KMS-11 (cell line): Measurements from ENCODE around the gene OGFOD1.

ENCODE experiments used
- H2AFZ ChIP-seq: fragments of 200-600 bp; sonication (generic); 2 replicates; pipeline ENCODE4 v1.6.1; 2016; ENCODE audit warnings: antibody characterized with exemption, mixed run types, low read depth
- H3K27ac ChIP-seq: fragments of 200-600 bp; sonication (generic); 2 replicates; pipeline ENCODE4 v1.6.1; 2016; ENCODE audit warnings: mild to moderate bottlenecking, mixed run types
- H3K27me3 ChIP-seq: fragments of 200-600 bp; sonication (generic); 2 replicates; pipeline ENCODE4 v1.6.1; 2017; ENCODE audit warnings: mild to moderate bottlenecking, low read depth, mixed run types, moderate library complexity; ENCODE audit not compliant: insufficient read depth
- H3K36me3 ChIP-seq: fragments of 200-600 bp; sonication (generic); 2 replicates; pipeline ENCODE4 v1.6.1; 2017; ENCODE audit warnings: mild to moderate bottlenecking, mixed run types; ENCODE audit not compliant: insufficient read depth
- H3K4me1 ChIP-seq: fragments of 200-600 bp; sonication (generic); 2 replicates; pipeline ENCODE4 v1.6.1; 2016; ENCODE audit warnings: mild to moderate bottlenecking, low read depth, mixed run types; ENCODE audit not compliant: poor library complexity, severe bottlenecking
- H3K4me2 ChIP-seq: fragments of 200-600 bp; sonication (generic); 2 replicates; pipeline ENCODE4 v1.7.0; 2016; ENCODE audit warnings: mild to moderate bottlenecking, mixed run types
- H3K4me3 ChIP-seq: fragments of 200-600 bp; sonication (generic); IDR thresholded peaks from 2 replicates; pipeline ENCODE4 v1.6.1; 2017; ENCODE audit warnings: low read depth, low read length, mixed read lengths; ENCODE audit not compliant: insufficient read depth
- H3K79me2 ChIP-seq: fragments of 200-600 bp; sonication (generic); 2 replicates; pipeline ENCODE4 v1.6.1; 2016; ENCODE audit warnings: low read depth, mixed run types; ENCODE audit not compliant: insufficient read depth
- H3K9ac ChIP-seq: fragments of 200-600 bp; sonication (generic); 2 replicates; pipeline ENCODE4 v1.6.1; 2016; ENCODE audit warnings: mild to moderate bottlenecking, mixed run types
- H4K20me1 ChIP-seq: fragments of 200-600 bp; sonication (generic); 2 replicates; pipeline ENCODE4 v1.6.1; 2016; ENCODE audit warnings: mild to moderate bottlenecking, mixed run types; ENCODE audit not compliant: insufficient read depth
- TF ChIP-seq, protein P1 (sequence below): fragments of 200-600 bp; sonication (generic); conservative IDR thresholded peaks from 2 replicates; pipeline ENCODE4 v1.6.1; 2017; ENCODE audit warnings: low read depth, mild to moderate bottlenecking, antibody characterized with exemption, low read length, moderate library complexity, mixed read lengths

Gene OGFOD1

GRCh38 chr16:56424404-56424764 is 27.0 kb upstream of the OGFOD1 start:
- Histone ChIP-seq H3K36me3 (no peaks in the 10 kb centered on the region), H3K4me1 (peaks cover 26% of the 10 kb centered on the region), H2AFZ (no peak overlapping the region), H4K20me1 (no peaks in the 10 kb centered on the region), H3K9ac (peak overlapping the region; percentile 61; the same call in 1 of the 2 replicates), H3K27ac (no peak overlapping the region), H3K4me3 (no peak overlapping the region), H3K79me2 (peaks cover 22% of the 10 kb centered on the region; the same call in 1 of the 2 replicates), H3K27me3 (no peaks in the 10 kb centered on the region), H3K4me2 (peak overlapping the region; percentile 63)
- TF ChIP-seq, protein P1, sequence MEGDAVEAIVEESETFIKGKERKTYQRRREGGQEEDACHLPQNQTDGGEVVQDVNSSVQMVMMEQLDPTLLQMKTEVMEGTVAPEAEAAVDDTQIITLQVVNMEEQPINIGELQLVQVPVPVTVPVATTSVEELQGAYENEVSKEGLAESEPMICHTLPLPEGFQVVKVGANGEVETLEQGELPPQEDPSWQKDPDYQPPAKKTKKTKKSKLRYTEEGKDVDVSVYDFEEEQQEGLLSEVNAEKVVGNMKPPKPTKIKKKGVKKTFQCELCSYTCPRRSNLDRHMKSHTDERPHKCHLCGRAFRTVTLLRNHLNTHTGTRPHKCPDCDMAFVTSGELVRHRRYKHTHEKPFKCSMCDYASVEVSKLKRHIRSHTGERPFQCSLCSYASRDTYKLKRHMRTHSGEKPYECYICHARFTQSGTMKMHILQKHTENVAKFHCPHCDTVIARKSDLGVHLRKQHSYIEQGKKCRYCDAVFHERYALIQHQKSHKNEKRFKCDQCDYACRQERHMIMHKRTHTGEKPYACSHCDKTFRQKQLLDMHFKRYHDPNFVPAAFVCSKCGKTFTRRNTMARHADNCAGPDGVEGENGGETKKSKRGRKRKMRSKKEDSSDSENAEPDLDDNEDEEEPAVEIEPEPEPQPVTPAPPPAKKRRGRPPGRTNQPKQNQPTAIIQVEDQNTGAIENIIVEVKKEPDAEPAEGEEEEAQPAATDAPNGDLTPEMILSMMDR: no peak

GRCh38 chr16:56424791-56425438 is 26.4 kb upstream of the OGFOD1 start:
- TF ChIP-seq, protein P1: no peak
- Histone ChIP-seq H3K9ac (peak overlapping the region; percentile 61), H4K20me1 (no peaks in the 10 kb centered on the region), H3K27ac (no peak overlapping the region), H2AFZ (peak overlapping the region; percentile 67), H3K79me2 (peaks cover 22% of the 10 kb centered on the region; the same call in 1 of the 2 replicates), H3K36me3 (no peaks in the 10 kb centered on the region), H3K4me2 (peak overlapping the region; percentile 25; the same call in 1 of the 2 replicates), H3K4me1 (peaks cover 26% of the 10 kb centered on the region), H3K4me3 (no peak overlapping the region), H3K27me3 (no peaks in the 10 kb centered on the region)

DNA sequence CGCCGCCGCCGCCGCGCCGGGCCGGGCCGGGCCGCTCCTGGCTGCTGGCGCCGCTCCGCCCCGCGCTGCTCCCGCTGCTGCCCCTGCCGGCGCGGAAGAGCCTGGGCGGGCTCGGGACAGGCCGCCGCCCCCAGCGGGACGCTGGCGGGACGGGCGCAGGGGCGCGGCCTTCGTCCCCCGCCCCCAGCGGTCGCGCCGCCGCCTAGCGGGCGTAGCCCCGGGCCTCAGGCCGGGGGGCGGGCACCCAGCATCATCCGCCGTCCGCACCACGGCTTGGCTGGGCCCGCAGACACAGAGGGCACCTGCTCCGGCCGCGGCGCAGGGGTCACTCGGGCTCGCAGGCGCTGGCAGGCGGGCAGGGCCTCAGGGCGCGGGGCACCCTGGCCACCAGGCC is 25.9 kb upstream of the OGFOD1 start, which contains the start of gene AMFR:
Gene AMFR, minus strand, starts transcription at position 107 of the 394 bp plus-strand sequence. CDS start 218 bp downstream, outside the sequence.
- Histone ChIP-seq H3K79me2 (peaks cover 17% of the 10 kb centered on the region; the same call in 1 of the 2 replicates), H3K4me2 (peak within 1 kb of the TSS; percentile 63), H4K20me1 (no peaks in the 10 kb centered on the region), H3K27me3 (no peaks in the 10 kb centered on the region), H3K4me3 (no peak within 1 kb of the TSS), H2AFZ (peak within 1 kb of the TSS; percentile 67), H3K9ac (peak within 1 kb of the TSS; percentile 61), H3K36me3 (no peaks in the 10 kb centered on the region), H3K27ac (no peak within 1 kb of the TSS), H3K4me1 (peaks cover 23% of the 10 kb centered on the region)
- TF ChIP-seq, protein P1: no peak

DNA sequence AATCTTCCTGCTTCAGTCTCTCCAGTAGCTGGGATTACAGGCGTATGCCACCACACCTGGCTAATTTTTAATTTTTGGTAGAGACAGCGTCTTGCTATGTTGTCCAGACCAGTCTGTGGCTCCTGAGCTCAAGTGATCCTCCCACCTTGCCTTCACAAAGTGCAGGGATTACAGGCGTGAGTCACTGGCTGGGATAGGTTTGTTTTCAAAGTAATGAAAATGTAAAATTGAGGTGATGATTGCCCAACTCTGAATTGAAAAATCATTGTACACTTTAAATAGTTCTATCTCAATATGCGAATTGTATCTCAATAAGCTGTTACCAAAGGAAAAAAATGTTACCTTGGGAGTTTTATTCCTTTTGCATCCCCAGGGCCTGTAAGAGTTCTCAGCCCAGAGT is 24.8 kb upstream of the OGFOD1 start:
- TF ChIP-seq, protein P1: no peak

More for the DNA sequence above, 24.8 kb upstream of the OGFOD1 start:
- Histone ChIP-seq H3K4me2 (no peak overlapping the region), H3K4me1 (peaks cover 12% of the 10 kb centered on the region), H3K36me3 (no peaks in the 10 kb centered on the region), H4K20me1 (no peaks in the 10 kb centered on the region), H3K79me2 (peaks cover 7% of the 10 kb centered on the region; the same call in 1 of the 2 replicates), H3K27ac (no peak overlapping the region), H3K9ac (no peak overlapping the region), H3K27me3 (no peaks in the 10 kb centered on the region), H2AFZ (no peak overlapping the region), H3K4me3 (no peak overlapping the region)
